Caki2 (cell line): ENCODE measurements around the gene LRRC8E. TPM values are rescaled to one million over a fixed set of nuclear protein-coding genes. Genes with fewer than 3 reads are reported as not detected.
"Not testable (repeated sequence)": the region's sequence is repeated elsewhere in the genome, so short reads cannot be mapped to it uniquely, and the experiment has no call there.

Experiments
- DNase-seq: peaks from one replicate; pipeline ENCODE4 v3.0.0-alpha.2; 2015; ENCODE audit warnings: low read depth
- in situ Hi-C: cut with HindIII; loops from 2 replicates; pipeline ENCODE4 v1.10.0; 2016; ENCODE audit warnings: low sequenced_read_pairs, low pct_unique_long_range_greater_than_20kb, mixed read lengths
- total RNA-seq: library from RNA; depleted of rRNA; stranded (reverse); fragments of >200 nt; shearing (Covaris generic); gene quantifications from 2 replicates; pipeline ENCODE4 v1.2.3, GENCODE V29; 2014; ENCODE audit warnings: low replicate concordance

The LRRC8E gene
- total RNA-seq, 1 experiment from 2014 or later, result 14.7 TPM

DNA sequence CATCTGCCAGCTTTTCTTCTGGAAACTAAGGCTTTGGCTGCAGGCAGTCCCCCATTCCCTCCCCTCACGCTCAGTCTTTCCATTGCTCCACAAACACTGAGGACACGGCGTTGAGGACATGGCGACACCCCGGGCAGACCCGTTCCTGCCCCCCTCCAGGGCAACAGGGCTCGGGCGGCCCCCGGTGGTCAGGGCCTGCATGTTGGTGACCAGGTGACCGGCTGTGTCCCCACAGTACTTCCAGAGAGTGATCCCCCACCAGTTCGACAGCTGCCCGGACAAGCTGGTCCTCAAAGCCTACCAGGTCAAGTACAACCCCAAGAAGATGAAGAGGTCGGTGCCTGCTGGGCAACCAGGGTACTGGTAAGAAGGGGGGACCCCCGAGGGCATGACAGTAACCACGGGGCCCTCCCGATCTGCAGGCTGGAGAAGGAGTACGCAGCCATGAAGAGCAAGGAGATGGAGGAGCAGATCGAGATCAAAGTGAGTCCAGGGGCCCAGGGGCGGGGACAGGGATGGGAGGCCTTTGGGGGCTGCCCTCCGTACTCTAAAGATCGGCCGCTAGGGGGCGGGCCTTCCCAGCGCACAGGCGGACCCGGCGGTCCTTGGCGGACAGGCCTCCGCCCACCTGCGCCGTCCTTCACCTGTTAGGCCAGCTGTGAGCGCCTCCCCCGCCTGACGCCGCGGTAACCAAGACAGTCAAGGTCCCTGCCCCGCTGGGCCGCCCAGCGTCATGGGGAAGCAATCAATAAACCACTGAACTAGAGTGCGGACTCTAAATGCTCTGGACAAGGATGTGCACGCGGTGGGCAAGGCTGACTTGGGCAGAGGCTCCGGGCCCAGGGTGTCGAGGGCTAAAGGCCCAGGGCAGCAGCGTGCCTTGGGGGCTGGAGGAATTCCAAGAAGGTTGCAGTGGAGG, 35.2 kb upstream of the LRRC8E start:
- in situ Hi-C loops, result no loop called here
- peak; percentile 30 for DNase-seq

DNA sequence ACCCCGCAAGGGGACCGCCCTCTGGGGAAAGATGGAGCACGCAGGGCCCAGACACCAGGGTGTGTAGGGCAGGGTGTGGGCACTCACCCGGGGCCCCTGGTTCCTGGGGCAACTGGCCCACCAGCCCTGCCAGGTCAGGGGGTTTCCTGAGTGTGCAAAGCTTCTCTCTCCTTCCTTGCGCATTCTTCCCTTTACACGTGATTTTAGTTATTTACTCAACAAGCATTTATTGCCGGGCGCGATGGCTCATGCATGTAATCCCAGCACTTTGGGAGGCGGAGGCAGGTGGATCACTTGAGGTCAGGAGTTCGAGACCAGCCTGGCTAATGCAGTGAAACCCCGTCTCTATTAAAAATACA, 34.6 kb upstream of the LRRC8E start:
- in situ Hi-C loops, result no loop called here
- no peak for DNase-seq

DNA sequence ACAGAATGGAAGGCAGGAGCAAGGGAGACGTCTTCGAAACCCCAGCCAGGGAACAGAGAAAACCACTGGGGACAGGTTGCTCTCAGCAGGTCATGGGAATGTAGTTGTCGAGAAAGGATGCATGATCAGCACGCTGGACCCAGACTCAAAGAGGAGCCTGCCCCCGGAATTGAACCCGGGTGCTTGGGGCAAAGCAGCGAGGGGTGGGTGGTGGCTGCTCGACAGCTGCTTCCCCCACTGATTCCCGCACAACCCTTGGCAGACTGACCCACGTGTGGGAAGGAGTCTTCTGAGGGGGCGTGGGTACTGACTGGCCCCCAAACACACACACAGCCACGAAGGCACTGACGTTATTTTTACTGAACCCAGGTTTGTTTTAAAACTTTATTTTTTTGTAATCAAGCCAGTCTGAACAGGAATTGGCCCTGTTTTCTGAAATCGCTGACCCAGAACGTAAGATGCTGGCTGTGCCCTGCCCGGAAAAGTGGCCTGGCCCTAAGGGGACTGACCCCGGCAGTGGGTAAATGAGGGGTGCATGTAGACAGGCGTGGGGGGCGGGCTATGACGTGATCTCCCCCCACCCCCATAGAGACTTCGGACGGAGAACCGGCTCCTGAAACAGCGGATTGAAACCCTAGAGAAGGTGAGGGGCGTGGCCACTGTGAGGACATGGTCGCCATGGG, 32.7 kb upstream of the LRRC8E start:
- in situ Hi-C loops, result no loop called here
- no peak for DNase-seq

GRCh38 chr19:7856109-7856591, 32.2 kb upstream of the LRRC8E start:
- DNase-seq, result no peak
- in situ Hi-C loops, result no loop called here

GRCh38 chr19:7856679-7857663, 31.3 kb upstream of the LRRC8E start:
- DNase-seq, result no peak
- in situ Hi-C loops, result no loop called here

- in situ Hi-C loops, result no loop called here
- DNase-seq, result no peak
These were observed 30.6 kb upstream of the LRRC8E start for GRCh38 chr19:7857727-7858108.

DNA sequence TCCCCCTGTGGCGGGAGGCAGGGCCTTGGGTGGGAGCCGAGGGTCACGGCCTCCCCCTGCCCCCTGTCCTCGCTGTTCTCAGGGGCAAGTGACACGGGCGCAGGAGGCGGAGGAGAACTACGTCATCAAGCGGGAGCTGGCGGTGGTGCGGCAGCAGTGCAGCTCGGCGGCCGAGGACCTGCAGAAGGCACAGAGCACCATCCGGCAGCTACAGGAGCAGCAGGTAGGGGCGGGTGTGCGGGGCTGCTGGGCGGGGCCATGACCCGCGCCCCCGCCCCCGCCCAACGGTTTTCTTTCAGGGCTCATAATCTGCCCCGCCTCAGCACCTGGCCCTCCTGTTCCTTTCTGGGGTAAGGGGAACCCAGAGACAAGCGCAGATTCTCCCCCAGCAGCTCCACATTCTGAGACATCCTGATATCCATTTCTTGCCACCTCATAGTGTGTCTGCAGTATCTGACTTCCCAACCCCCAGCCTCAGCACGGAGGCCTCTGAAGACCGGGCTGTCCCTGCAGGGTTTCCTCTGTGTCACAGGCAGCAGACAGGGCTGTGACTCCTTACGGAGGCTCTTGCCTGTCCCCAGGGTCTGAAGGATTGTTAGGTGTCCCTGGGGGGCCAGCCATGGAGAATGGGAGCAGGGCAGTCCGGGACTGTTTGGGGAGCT, 30.1 kb upstream of the LRRC8E start:
- no peak for DNase-seq
- in situ Hi-C loops, result no loop called here

DNA sequence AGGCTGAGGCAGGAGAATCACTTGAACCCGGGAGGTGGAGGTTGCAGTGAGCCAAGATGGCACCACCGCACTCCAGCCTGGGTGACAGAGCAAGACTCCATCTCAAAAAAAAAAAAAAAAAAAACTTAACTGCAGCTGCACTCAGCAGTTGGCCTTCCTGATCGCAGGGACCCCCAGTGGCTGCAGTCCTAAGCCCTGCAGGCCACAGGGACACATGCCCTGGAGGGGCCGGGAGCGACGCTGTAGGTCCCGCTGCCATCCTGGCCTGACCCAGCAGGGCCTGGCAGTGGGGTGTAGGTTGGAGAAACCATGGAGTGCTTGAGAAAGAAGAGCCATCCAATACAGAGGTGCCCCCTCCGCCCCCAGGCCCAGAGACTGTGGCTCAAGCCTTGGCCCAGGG, 29.2 kb upstream of the LRRC8E start:
- in situ Hi-C loops, DNase-seq: not testable (repeated sequence)

- DNase-seq, result no peak
- in situ Hi-C loops, result no loop called here
These were observed 28.2 kb upstream of the LRRC8E start for GRCh38 chr19:7859831-7860713.

- in situ Hi-C loops, result no loop called here
These were observed 27.3 kb upstream of the LRRC8E start for GRCh38 chr19:7860714-7861618.

DNA sequence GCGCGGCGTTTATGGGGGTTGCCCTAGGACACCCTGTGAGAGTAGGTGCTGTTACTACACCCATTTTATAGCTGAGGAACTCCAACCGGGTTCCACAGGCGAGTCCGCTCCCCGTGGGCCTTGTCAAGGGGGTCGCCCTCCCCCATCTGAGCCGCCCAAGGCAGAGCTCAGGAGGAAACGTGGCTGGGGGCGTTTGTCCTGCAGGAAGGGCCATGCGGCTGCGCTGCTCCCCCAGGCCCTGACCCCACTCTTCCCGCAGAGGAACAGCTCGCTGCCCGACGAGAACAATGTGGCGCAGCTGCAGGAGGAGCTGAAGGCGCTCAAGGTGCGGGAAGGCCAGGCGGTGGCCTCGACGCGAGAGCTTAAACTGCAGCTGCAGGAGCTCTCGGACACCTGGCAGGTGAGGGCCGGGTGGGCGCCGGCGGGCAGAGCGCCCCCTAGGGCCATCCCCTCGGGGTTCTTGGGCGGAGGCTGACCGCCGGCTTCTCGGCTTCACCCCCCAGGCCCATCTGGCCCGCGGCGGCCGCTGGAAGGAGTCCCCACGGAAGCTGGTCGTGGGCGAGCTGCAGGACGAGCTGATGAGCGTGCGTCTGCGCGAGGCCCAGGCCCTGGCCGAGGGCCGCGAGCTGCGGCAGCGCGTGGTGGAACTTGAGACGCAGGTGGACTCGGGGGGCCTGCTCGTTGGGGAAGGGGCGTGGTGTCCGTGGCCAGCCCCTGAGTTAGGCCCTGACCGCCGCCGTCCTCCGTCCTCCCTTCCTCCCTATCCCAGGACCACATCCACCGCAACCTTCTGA, 26.5 kb upstream of the LRRC8E start:
- DNase-seq, result no peak
- in situ Hi-C loops, result no loop called here

More at GRCh38 chr19:7860714-7861618, 27.3 kb upstream of the LRRC8E start:
- DNase-seq, result no peak

- no peak for DNase-seq
- in situ Hi-C loops, result no loop called here
These were observed 25.8 kb upstream of the LRRC8E start for GRCh38 chr19:7862413-7862951.

DNA sequence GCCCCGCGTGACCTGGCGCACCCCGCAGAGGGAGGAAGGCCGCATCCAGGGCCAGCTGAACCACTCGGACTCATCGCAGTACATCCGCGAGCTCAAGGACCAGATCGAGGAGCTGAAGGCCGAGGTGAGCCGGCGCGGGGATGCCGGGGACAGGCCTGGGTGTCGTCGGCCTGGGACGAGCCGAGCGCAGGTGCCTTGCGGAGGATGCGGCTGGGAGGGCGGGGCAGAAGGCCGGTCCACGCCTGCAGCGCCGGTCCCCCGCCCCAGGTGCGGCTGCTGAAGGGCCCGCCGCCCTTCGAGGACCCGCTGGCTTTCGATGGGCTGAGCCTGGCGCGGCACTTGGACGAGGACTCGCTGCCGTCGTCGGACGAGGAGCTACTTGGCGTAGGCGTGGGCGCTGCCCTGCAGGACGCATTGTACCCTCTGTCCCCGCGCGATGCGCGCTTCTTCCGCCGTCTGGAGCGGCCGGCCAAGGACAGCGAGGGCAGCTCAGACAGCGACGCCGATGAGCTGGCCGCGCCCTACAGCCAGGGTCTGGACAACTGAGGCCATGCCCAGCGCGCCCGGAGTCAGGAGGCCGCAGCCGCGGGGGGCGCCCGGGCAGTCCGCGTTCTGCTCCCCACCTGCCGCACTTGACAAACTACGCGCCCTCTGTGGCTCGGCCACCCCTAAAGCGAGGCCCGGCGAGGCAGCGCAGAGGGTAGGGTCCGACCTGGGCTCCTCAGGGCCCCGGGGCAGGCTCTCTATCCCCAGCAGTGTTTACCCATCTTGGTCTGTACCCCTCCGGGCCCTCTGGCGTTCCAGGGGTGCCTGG, 24.9 kb upstream of the LRRC8E start:
- in situ Hi-C loops, result no loop called here

DNA sequence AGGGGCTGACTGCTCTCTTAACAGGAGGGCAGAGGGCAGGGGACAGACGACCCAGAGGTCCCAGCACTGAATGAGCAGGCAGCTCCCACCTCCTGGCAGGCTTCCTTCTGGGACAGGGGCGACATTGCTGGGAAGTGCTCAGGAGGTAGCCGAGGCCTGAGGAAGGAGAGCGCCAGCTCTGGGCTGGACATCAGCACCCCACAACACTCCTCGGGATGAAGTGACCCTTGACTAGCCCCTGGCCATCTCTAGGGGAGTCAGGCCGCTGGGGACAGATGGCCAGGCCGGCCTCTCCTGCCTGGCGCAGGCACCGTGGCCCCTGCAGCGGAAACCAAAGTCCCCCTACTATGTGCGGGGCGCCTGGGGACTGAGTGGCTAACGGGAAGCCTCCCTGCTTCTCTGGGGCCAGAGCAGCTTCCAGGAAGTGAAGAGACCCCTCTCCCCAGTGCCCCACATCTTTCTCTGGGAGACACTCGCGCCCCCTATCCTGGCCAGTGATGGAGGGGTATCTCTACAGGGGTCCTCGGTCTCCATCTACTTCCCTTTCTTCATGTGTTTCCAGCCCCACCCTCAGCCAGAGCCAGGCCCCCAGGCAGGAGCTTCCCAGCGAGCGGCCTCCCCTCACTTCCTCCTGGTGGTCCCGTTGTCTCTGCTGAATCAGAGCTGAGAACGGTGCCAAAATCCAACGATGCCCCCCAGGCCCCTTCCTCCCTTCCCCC, 24.2 kb upstream of the LRRC8E start:
- no peak for DNase-seq
- in situ Hi-C loops, result no loop called here

More for the DNA sequence above, 24.9 kb upstream of the LRRC8E start:
- no peak for DNase-seq
